ENCODE measurements around the gene SERPINA3. TPM values are rescaled to one million over a fixed set of nuclear protein-coding genes. Genes with fewer than 3 reads are reported as not detected.

Gene SERPINA3
- total RNA-seq, 2 experiments from 2014 or later = not detected

GRCh38 chr14:94578712-94579111 is 33.5 kb upstream of the SERPINA3 start:
- no peaks in the 10 kb centered on the region for H3K36me3 Mint-ChIP-seq
- H3K27ac Mint-ChIP-seq = no peak overlapping the region
- H3K9me3 Mint-ChIP-seq = no peaks in the 10 kb centered on the region
- peaks cover 8% of the 10 kb centered on the region for H3K27me3 Mint-ChIP-seq
- H3K4me1 Mint-ChIP-seq = no peaks in the 10 kb centered on the region
- H3K4me3 Mint-ChIP-seq = no peak overlapping the region
- no peak for DNase-seq

- Mint-ChIP-seq H3K27me3 (peaks cover 8% of the 10 kb centered on the region), H3K4me1 (no peaks in the 10 kb centered on the region), H3K27ac (no peak within 1 kb of the TSS), H3K4me3 (no peak within 1 kb of the TSS), H3K36me3 (no peaks in the 10 kb centered on the region), H3K9me3 (no peaks in the 10 kb centered on the region)
- DNase-seq = no peak
These were observed 30.8 kb upstream of the SERPINA3 start, which contains the start of gene SERPINA5 for GRCh38 chr14:94581127-94581999. TSS of gene SERPINA5 (plus strand) at chr14:94581426. CDS start at chr14:94587363, 5,937 bp downstream.

- H3K27me3 Mint-ChIP-seq = peaks cover 8% of the 10 kb centered on the region
- no peaks in the 10 kb centered on the region for H3K4me1 Mint-ChIP-seq
- H3K36me3 Mint-ChIP-seq = no peaks in the 10 kb centered on the region
- no peak overlapping the region for H3K27ac Mint-ChIP-seq
- DNase-seq = no peak
- H3K4me3 Mint-ChIP-seq = no peak overlapping the region
- H3K9me3 Mint-ChIP-seq = no peaks in the 10 kb centered on the region
These were observed 29.9 kb upstream of the SERPINA3 start for GRCh38 chr14:94582199-94582750.

- no peak overlapping the region for H3K27ac Mint-ChIP-seq
- H3K4me3 Mint-ChIP-seq = no peak overlapping the region
- H3K9me3 Mint-ChIP-seq = no peaks in the 10 kb centered on the region
- peaks cover 8% of the 10 kb centered on the region for H3K27me3 Mint-ChIP-seq
- no peak for DNase-seq
- no peaks in the 10 kb centered on the region for H3K36me3 Mint-ChIP-seq
- H3K4me1 Mint-ChIP-seq = no peaks in the 10 kb centered on the region
These were observed 29.3 kb upstream of the SERPINA3 start for GRCh38 chr14:94582851-94583250.

- no peak for DNase-seq
- Mint-ChIP-seq H3K9me3 (no peaks in the 10 kb centered on the region), H3K27me3 (peaks cover 8% of the 10 kb centered on the region), H3K27ac (no peak overlapping the region), H3K4me3 (no peak overlapping the region), H3K36me3 (no peaks in the 10 kb centered on the region), H3K4me1 (no peaks in the 10 kb centered on the region)
These were observed 28.6 kb upstream of the SERPINA3 start for GRCh38 chr14:94583557-94583956.

GRCh38 chr14:94584591-94585280 is 27.5 kb upstream of the SERPINA3 start:
- H3K27me3 Mint-ChIP-seq = peaks cover 8% of the 10 kb centered on the region
- no peaks in the 10 kb centered on the region for H3K36me3 Mint-ChIP-seq
- H3K4me3 Mint-ChIP-seq = no peak overlapping the region
- no peaks in the 10 kb centered on the region for H3K4me1 Mint-ChIP-seq
- H3K27ac Mint-ChIP-seq = no peak overlapping the region
- no peaks in the 10 kb centered on the region for H3K9me3 Mint-ChIP-seq
- no peak for DNase-seq

- Mint-ChIP-seq H3K9me3 (no peaks in the 10 kb centered on the region), H3K4me1 (no peaks in the 10 kb centered on the region), H3K27me3 (no peaks in the 10 kb centered on the region), H3K4me3 (no peak overlapping the region), H3K36me3 (no peaks in the 10 kb centered on the region), H3K27ac (no peak overlapping the region)
- DNase-seq = no peak
These were observed 25.6 kb upstream of the SERPINA3 start for GRCh38 chr14:94586635-94587034.

- Mint-ChIP-seq H3K36me3 (no peaks in the 10 kb centered on the region), H3K27ac (no peak overlapping the region), H3K9me3 (no peaks in the 10 kb centered on the region), H3K4me1 (no peaks in the 10 kb centered on the region), H3K27me3 (no peaks in the 10 kb centered on the region), H3K4me3 (no peak overlapping the region)
- no peak for DNase-seq
These were observed 23.9 kb upstream of the SERPINA3 start for GRCh38 chr14:94588311-94588710.

- peaks cover 4% of the 10 kb centered on the region for H3K27me3 Mint-ChIP-seq
- no peak for DNase-seq
- no peaks in the 10 kb centered on the region for H3K4me1 Mint-ChIP-seq
- H3K27ac Mint-ChIP-seq = no peak overlapping the region
- H3K4me3 Mint-ChIP-seq = no peak overlapping the region
- no peaks in the 10 kb centered on the region for H3K9me3 Mint-ChIP-seq
- H3K36me3 Mint-ChIP-seq = no peaks in the 10 kb centered on the region
These were observed 21.1 kb upstream of the SERPINA3 start for GRCh38 chr14:94591073-94591472.

GRCh38 chr14:94591871-94592270 is 20.3 kb upstream of the SERPINA3 start:
- Mint-ChIP-seq H3K27ac (no peak overlapping the region), H3K27me3 (peaks cover 4% of the 10 kb centered on the region), H3K4me3 (no peak overlapping the region), H3K4me1 (no peaks in the 10 kb centered on the region), H3K9me3 (no peaks in the 10 kb centered on the region), H3K36me3 (no peaks in the 10 kb centered on the region)
- no peak for DNase-seq

GRCh38 chr14:94592457-94592856 is 19.7 kb upstream of the SERPINA3 start:
- Mint-ChIP-seq H3K4me3 (no peak overlapping the region), H3K4me1 (no peaks in the 10 kb centered on the region)

GRCh38 chr14:94593376-94593748 is 18.8 kb upstream of the SERPINA3 start:
- Mint-ChIP-seq H3K9me3 (no peaks in the 10 kb centered on the region), H3K27me3 (peaks cover 4% of the 10 kb centered on the region), H3K27ac (no peak overlapping the region), H3K4me3 (no peak overlapping the region), H3K36me3 (no peaks in the 10 kb centered on the region), H3K4me1 (no peaks in the 10 kb centered on the region)
- no peak for DNase-seq

More at GRCh38 chr14:94592457-94592856, 19.7 kb upstream of the SERPINA3 start:
- no peak for DNase-seq
- Mint-ChIP-seq H3K36me3 (no peaks in the 10 kb centered on the region), H3K9me3 (no peaks in the 10 kb centered on the region), H3K27ac (no peak overlapping the region), H3K27me3 (peaks cover 4% of the 10 kb centered on the region)

GRCh38 chr14:94593749-94594431 is 18.3 kb upstream of the SERPINA3 start:
- Mint-ChIP-seq H3K27me3 (peaks cover 4% of the 10 kb centered on the region), H3K4me3 (no peak overlapping the region), H3K4me1 (no peaks in the 10 kb centered on the region), H3K36me3 (no peaks in the 10 kb centered on the region), H3K9me3 (no peaks in the 10 kb centered on the region), H3K27ac (no peak overlapping the region)
- no peak for DNase-seq

- no peak overlapping the region for H3K4me3 Mint-ChIP-seq
- no peaks in the 10 kb centered on the region for H3K9me3 Mint-ChIP-seq
- H3K4me1 Mint-ChIP-seq = no peaks in the 10 kb centered on the region
- no peaks in the 10 kb centered on the region for H3K36me3 Mint-ChIP-seq
- no peak for DNase-seq
- H3K27me3 Mint-ChIP-seq = peaks cover 5% of the 10 kb centered on the region
- no peak overlapping the region for H3K27ac Mint-ChIP-seq
These were observed 17.8 kb upstream of the SERPINA3 start for GRCh38 chr14:94594441-94594840.

GRCh38 chr14:94595912-94596311 is 16.3 kb upstream of the SERPINA3 start:
- Mint-ChIP-seq H3K4me1 (no peaks in the 10 kb centered on the region), H3K9me3 (no peaks in the 10 kb centered on the region), H3K36me3 (no peaks in the 10 kb centered on the region), H3K27me3 (peaks cover 8% of the 10 kb centered on the region), H3K27ac (no peak overlapping the region), H3K4me3 (no peak overlapping the region)
- DNase-seq = no peak

Data from activated naive CD8-positive, alpha-beta T cell treated with anti-CD3 and anti-CD28 coated beads for 36 hours (primary cell).